Endothelial cell of umbilical vein (primary cell): ENCODE measurements around the gene LPAR3.

Experiments used
- CTCF ChIP-seq, 2 donors: IDR thresholded peaks; 1 replicate in 1 of 2; 2 replicates in 1 of 2; pipeline ENCODE4 v1.5.1; 2011; ENCODE audit warnings: low read length in 2 of 2, mild to moderate bottlenecking in 2 of 2, moderate library complexity in 2 of 2, control low read depth in 1 of 2, inconsistent platforms in 1 of 2, low read depth in 1 of 2; ENCODE audit not compliant: insufficient read depth in 1 of 2; ENCODE audit errors: extremely low read depth in 1 of 2
- EZH2 ChIP-seq: IDR thresholded peaks from 2 replicates; pipeline ENCODE4 v1.6.1; 2012; ENCODE audit warnings: borderline replicate concordance, low read depth, mild to moderate bottlenecking, moderate library complexity, low read length, inconsistent platforms; ENCODE audit not compliant: severe bottlenecking
- JUN ChIP-seq: IDR thresholded peaks from 2 replicates; pipeline ENCODE4 v1.6.1; 2011; ENCODE audit warnings: borderline replicate concordance, low read depth; ENCODE audit not compliant: insufficient read length, insufficient read depth
- MYC ChIP-seq: IDR thresholded peaks from one replicate; pipeline ENCODE4 v1.6.1; 2011; ENCODE audit warnings: mild to moderate bottlenecking, low read depth, low read length
- POLR2A ChIP-seq: IDR thresholded peaks from 2 replicates; pipeline ENCODE4 v1.6.1; 2012; ENCODE audit warnings: low read depth, mild to moderate bottlenecking, control low read depth, low read length
- POLR2AphosphoS5 ChIP-seq: IDR thresholded peaks from 2 replicates; pipeline ENCODE4 v1.6.1; 2012; ENCODE audit warnings: low read depth, mild to moderate bottlenecking, control low read depth, low read length, moderate library complexity; ENCODE audit not compliant: insufficient read depth
- TF ChIP-seq, protein P1 (sequence below): IDR thresholded peaks from 2 replicates; pipeline ENCODE4 v1.6.1; 2011; ENCODE audit not compliant: insufficient read depth, insufficient read length

- no peak for TF ChIP-seq POLR2A
- no peak for TF ChIP-seq EZH2
- TF ChIP-seq CTCF (IDR thresholded peaks at IDR 0.05; ENCODE audit: extremely low read depth in 1 of 2, insufficient read depth in 1 of 2, low read depth in 1 of 2, low read length in 2 of 2), result no peak
- TF ChIP-seq MYC, result no peak
- TF ChIP-seq, protein P1, sequence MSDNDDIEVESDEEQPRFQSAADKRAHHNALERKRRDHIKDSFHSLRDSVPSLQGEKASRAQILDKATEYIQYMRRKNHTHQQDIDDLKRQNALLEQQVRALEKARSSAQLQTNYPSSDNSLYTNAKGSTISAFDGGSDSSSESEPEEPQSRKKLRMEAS, result no peak
- TF ChIP-seq POLR2AphosphoS5, result no peak
- no peak for TF ChIP-seq JUN
Observed at GRCh38 chr1:84883286-84883685, 9.7 kb downstream of the LPAR3 start.
